Kidney epithelial cell (primary cell): ENCODE measurements around the gene PTTG2. TPM values are rescaled to one million over a fixed set of nuclear protein-coding genes. Genes with fewer than 3 reads are reported as not detected.
"Not testable (repeated sequence)": the region's sequence is repeated elsewhere in the genome, so short reads cannot be mapped to it uniquely, and the experiment has no call there.

ENCODE experiments used
- DNase-seq: peaks from one replicate; pipeline ENCODE4 v3.0.0-alpha.2; 2010; ENCODE audit warnings: low read depth
- H3K27me3 ChIP-seq: 2 replicates; pipeline ENCODE4 v1.6.0; 2011; ENCODE audit warnings: low read length; ENCODE audit not compliant: control insufficient read depth, insufficient read depth
- H3K36me3 ChIP-seq: 2 replicates; pipeline ENCODE4 v1.5.1; 2011; ENCODE audit warnings: low read length; ENCODE audit not compliant: control insufficient read depth, insufficient read depth
- H3K4me3 ChIP-seq: 2 replicates; pipeline ENCODE4 v1.5.1; 2011; ENCODE audit warnings: low read depth, mild to moderate bottlenecking, control low read depth, low read length
- total RNA-seq: library from RNA; depleted of rRNA; stranded (reverse); fragments of >200 nt; gene quantifications from 2 replicates; pipeline ENCODE4 v1.2.3, GENCODE V29; 2015
- TF ChIP-seq, protein P1 (sequence below): IDR thresholded peaks from 2 replicates; pipeline ENCODE4 v1.5.1; 2011; ENCODE audit warnings: mild to moderate bottlenecking, moderate library complexity, low read length, control low read depth, inconsistent platforms; ENCODE audit not compliant: insufficient read depth, poor library complexity, severe bottlenecking

PTTG2 gene
- total RNA-seq, 1 donor from 2014 or later: not detected

DNA sequence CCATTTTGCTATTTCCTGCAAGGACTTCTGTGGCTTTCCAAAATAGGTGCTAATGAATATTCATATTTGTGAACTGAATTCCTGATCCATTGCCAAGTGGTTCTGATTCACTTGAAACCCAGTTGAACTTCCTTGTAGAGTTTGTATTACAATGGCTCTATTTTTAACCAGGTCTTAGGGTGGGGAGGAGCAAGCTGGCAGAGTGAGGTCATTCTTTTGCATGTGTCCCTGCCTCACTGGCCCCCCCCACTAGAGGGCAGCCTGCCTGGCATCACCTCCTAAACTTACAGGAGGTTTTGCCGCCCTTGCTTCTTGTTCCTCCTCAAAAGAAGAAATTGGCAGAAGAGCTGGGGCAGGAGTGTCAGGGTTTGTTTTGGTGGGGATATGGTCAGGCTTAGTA, 10.5 kb downstream of the PTTG2 start:
- H3K27me3 ChIP-seq: no peaks in the 10 kb centered on the region
- no peak for DNase-seq
- TF ChIP-seq, protein P1, sequence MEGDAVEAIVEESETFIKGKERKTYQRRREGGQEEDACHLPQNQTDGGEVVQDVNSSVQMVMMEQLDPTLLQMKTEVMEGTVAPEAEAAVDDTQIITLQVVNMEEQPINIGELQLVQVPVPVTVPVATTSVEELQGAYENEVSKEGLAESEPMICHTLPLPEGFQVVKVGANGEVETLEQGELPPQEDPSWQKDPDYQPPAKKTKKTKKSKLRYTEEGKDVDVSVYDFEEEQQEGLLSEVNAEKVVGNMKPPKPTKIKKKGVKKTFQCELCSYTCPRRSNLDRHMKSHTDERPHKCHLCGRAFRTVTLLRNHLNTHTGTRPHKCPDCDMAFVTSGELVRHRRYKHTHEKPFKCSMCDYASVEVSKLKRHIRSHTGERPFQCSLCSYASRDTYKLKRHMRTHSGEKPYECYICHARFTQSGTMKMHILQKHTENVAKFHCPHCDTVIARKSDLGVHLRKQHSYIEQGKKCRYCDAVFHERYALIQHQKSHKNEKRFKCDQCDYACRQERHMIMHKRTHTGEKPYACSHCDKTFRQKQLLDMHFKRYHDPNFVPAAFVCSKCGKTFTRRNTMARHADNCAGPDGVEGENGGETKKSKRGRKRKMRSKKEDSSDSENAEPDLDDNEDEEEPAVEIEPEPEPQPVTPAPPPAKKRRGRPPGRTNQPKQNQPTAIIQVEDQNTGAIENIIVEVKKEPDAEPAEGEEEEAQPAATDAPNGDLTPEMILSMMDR: peak; percentile 48
- no peaks in the 10 kb centered on the region for H3K36me3 ChIP-seq
- no peak overlapping the region for H3K4me3 ChIP-seq

- DNase-seq: no peak
- no peak overlapping the region for H3K4me3 ChIP-seq
- H3K36me3 ChIP-seq: no peaks in the 10 kb centered on the region
- TF ChIP-seq, protein P1: no peak
- no peaks in the 10 kb centered on the region for H3K27me3 ChIP-seq
These were observed 11.0 kb downstream of the PTTG2 start for GRCh38 chr4:37971202-37971601.

- no peak overlapping the region for H3K4me3 ChIP-seq
- DNase-seq: no peak
- TF ChIP-seq, protein P1: no peak
These were observed 13.2 kb downstream of the PTTG2 start for GRCh38 chr4:37973441-37973840.

DNA sequence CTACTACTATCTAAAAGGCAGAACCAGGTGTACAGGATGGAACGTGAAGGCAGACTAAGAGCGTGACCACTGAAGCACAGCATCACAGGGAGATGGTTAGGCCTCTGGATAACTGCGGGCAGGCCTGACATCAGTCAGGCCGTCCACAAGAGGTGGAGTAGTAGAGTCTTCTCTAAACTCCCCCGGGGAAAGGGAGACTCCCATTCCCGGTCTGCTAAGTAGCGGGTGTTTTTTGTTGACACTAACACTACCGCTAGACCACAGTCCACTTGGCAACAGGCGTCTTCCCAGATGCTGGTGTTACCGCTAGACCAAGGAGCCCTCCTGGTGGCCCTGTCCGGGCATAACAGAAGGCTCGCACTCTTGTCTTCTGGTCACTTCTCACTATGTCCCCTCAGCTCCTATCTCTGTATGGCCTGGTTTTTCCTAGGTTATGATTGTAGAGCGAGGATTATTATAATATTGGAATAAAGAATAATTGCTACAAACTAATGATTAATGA, 15.2 kb downstream of the PTTG2 start:
- DNase-seq: not testable (repeated sequence)

More at GRCh38 chr4:37973441-37973840, 13.2 kb downstream of the PTTG2 start:
- Histone ChIP-seq H3K36me3 (no peaks in the 10 kb centered on the region), H3K27me3 (no peaks in the 10 kb centered on the region)

GRCh38 chr4:37976507-37976906, 16.3 kb downstream of the PTTG2 start:
- TF ChIP-seq, protein P1: no peak
- H3K4me3 ChIP-seq: peak overlapping the region; percentile 30

More for the DNA sequence above, 15.2 kb downstream of the PTTG2 start:
- H3K27me3 ChIP-seq, H3K36me3 ChIP-seq, H3K4me3 ChIP-seq: not testable (repeated sequence)

GRCh38 chr4:37976991-37977470, 16.8 kb downstream of the PTTG2 start:
- no peaks in the 10 kb centered on the region for H3K36me3 ChIP-seq
- H3K27me3 ChIP-seq: no peaks in the 10 kb centered on the region
- TF ChIP-seq, protein P1: no peak
- no peak for DNase-seq
- H3K4me3 ChIP-seq: peak overlapping the region; percentile 49

More at GRCh38 chr4:37976507-37976906, 16.3 kb downstream of the PTTG2 start:
- DNase-seq: no peak
- Histone ChIP-seq H3K27me3 (no peaks in the 10 kb centered on the region), H3K36me3 (no peaks in the 10 kb centered on the region)
